Left lung (tissue), 10 donors: ENCODE measurements around the gene RNMT. TPM values are rescaled to one million over a fixed set of nuclear protein-coding genes. Genes with fewer than 3 reads are reported as not detected.

Experiments
- ATAC-seq: fragments of 200-7000 bp; cut with Tn5 transposase; one replicate; pipeline ENCODE4 v1.9.1; 2020; ENCODE audit warnings: moderate library complexity
- DNase-seq, 4 donors: peaks; one replicate each; pipeline ENCODE4 v3.0.0-alpha.2; 2013 to 2020
- H3K27ac ChIP-seq, 2 donors: fragments of 200-600 bp; sonication (generic) in 1 of 2; one replicate each; pipeline versions ENCODE4 v1.5.0 to v1.8.0; 2020 to 2021
- H3K27me3 ChIP-seq, 2 donors: fragments of 200-600 bp; sonication (generic) in 1 of 2; one replicate each; pipeline versions ENCODE4 v1.5.0 to v1.8.0; 2020 to 2021
- H3K36me3 ChIP-seq, 2 donors: fragments of 200-600 bp; sonication (generic) in 1 of 2; one replicate each; pipeline versions ENCODE4 v1.5.0 to v1.8.0; 2020 to 2021
- H3K4me1 ChIP-seq, 2 donors: fragments of 200-600 bp; one replicate each; pipeline ENCODE4 v1.8.0; 2021
- H3K4me3 ChIP-seq, 2 donors: fragments of 200-600 bp; sonication (generic) in 1 of 2; one replicate each; pipeline versions ENCODE4 v1.5.0 to v1.8.0; 2020 to 2021; ENCODE audit warnings: mild to moderate bottlenecking in 1 of 2
- H3K9me3 ChIP-seq, 2 donors: fragments of 200-600 bp; sonication (generic) in 1 of 2; one replicate each; pipeline versions ENCODE4 v1.5.0 to v1.8.0; 2020 to 2021
- CTCF ChIP-seq, 2 donors: fragments of 200-600 bp; sonication (generic) in 1 of 2; IDR thresholded peaks; one replicate each; pipeline versions ENCODE4 v1.5.0 to v1.8.0; 2021; ENCODE audit warnings: antibody characterized with exemption in 2 of 2
- intact Hi-C, 2 donors: fragments of 100-400 bp; cut with DNase I; formaldehyde crosslinking; loops; one replicate each; pipeline versions ENCODE4 v1.11.2 to v1.14.2; 2022
- polyA plus RNA-seq, 6 donors: library from polyadenylated mRNA; unstranded; fragments of 120-200 nt; gene quantifications; one replicate each; pipeline ENCODE4 v1.2.1, GENCODE V29; 2013; ENCODE audit not compliant: insufficient read length in 6 of 6
- total RNA-seq, 2 donors: library from RNA; stranded (reverse); fragmentation: NEBNext Ultra II Directional; extraction: Animal tissue kit (Norgen Biotek cat#: 25700); gene quantifications; one replicate each; pipeline ENCODE4 v1.2.1, GENCODE V29; 2021
- donor health status: DM: no; HTN: yes; CAD: no.
- donor health status: DM: no; HTN: no; CAD: no.

The RNMT gene
- total and polyA plus RNA-seq, 8 donors: 21.9 to 52.7 (median 44.5) TPM

- intact Hi-C loops: no loop called here
Observed at GRCh38 chr18:13810950-13811485, 84.5 kb downstream of the RNMT start.

GRCh38 chr18:13811993-13812392, 85.5 kb downstream of the RNMT start:
- ATAC-seq: no peak
- TF ChIP-seq CTCF (IDR thresholded peaks at IDR 0.05): no peak
- Histone ChIP-seq H3K36me3 (no peaks in the 10 kb centered on the region), H3K4me3 (no peak overlapping the region), H3K27me3 (peaks cover 0 to 6% of the 10 kb centered on the region in 2 donors), H3K9me3 (no peaks in the 10 kb centered on the region), H3K4me1 (no peaks in the 10 kb centered on the region), H3K27ac (no peak overlapping the region)
- no peak for DNase-seq
- intact Hi-C loops: no loop called here

More at GRCh38 chr18:13810950-13811485, 84.5 kb downstream of the RNMT start:
- no peaks in the 10 kb centered on the region for H3K4me1 ChIP-seq
- no peaks in the 10 kb centered on the region for H3K9me3 ChIP-seq
- H3K36me3 ChIP-seq: no peaks in the 10 kb centered on the region
- H3K27ac ChIP-seq: no peak overlapping the region
- ATAC-seq: no peak
- TF ChIP-seq CTCF (IDR thresholded peaks at IDR 0.05): no peak
- DNase-seq: no peak
- H3K4me3 ChIP-seq: no peak overlapping the region
- H3K27me3 ChIP-seq: peaks cover 0 to 6% of the 10 kb centered on the region in 2 donors

- no peak overlapping the region for H3K4me3 ChIP-seq
- ATAC-seq (peak; percentile 95), DNase-seq (peak in 2 of 4 donors; percentile 34 to 72)
- no peak overlapping the region for H3K27ac ChIP-seq
- intact Hi-C loops: no loop called here
- H3K27me3 ChIP-seq: peaks cover 0 to 6% of the 10 kb centered on the region in 2 donors
- no peaks in the 10 kb centered on the region for H3K9me3 ChIP-seq
- TF ChIP-seq CTCF (IDR thresholded peaks at IDR 0.05): peak; percentile 79 to 91
- H3K36me3 ChIP-seq: no peaks in the 10 kb centered on the region
- no peaks in the 10 kb centered on the region for H3K4me1 ChIP-seq
Observed at GRCh38 chr18:13813271-13813849, 86.9 kb downstream of the RNMT start.

Other genes with a start within 250 kb of the RNMT start
- gene FAM210A, start 115 bp upstream of the RNMT start, total RNA-seq: 10 to 100 TPM; 11.1 to 11.3 TPM
- gene FAM210A, start 115 bp upstream of the RNMT start, polyA plus RNA-seq: 10 to 100 TPM; 14.3 to 18.2 (median 16.3) TPM
- not detected for gene MC5R, start 97.5 kb downstream of the RNMT start, total RNA-seq
- gene MC5R, start 97.5 kb downstream of the RNMT start, polyA plus RNA-seq: under 1 TPM in 2 of 6 donors, not detected in 4; 0.13 to 0.16 TPM
- gene MC2R, start 188.9 kb downstream of the RNMT start, total RNA-seq: not detected
- gene MC2R, start 188.9 kb downstream of the RNMT start, polyA plus RNA-seq: under 1 TPM in 3 of 6 donors, not detected in 3; 0.04 to 0.29 (median 0.19) TPM